Measurements from ENCODE around the gene NELL2. TPM values are rescaled to one million over a fixed set of nuclear protein-coding genes. Genes with fewer than 3 reads are reported as not detected.
A peak's percentile ranks its signal among the peaks of the same experiment; 100 is the strongest.

The NELL2 gene
- total RNA-seq, 2 experiments from 2014 or later: 0.95 to 1.8 TPM

GRCh38 chr12:44847403-44847802 lies 28.7 kb downstream of the NELL2 start:
- no peaks in the 10 kb centered on the region for H3K79me2 ChIP-seq (ENCODE audit: insufficient read depth, low read depth, low read length)
- peak overlapping the region; percentile 39 for H3K4me3 ChIP-seq (ENCODE audit: low read depth, low read length, poor library complexity, severe bottlenecking)
- intact Hi-C loops (cut with micrococcal nuclease; ENCODE audit: unreplicated experiment): loop anchor here (10.0 kb wide), 1 partner anchor 193 kb away; no protein-coding TSS in a partner anchor
- no peaks in the 10 kb centered on the region for H4K20me1 ChIP-seq (ENCODE audit: insufficient read depth, low read length)
- H3K4me2 ChIP-seq (ENCODE audit: low read length): peak overlapping the region; percentile 76
- POLR2A ChIA-PET: interaction anchor here (0.7 to 1.9 kb wide), 8 partner anchors 10 to 571 kb away, joined by 3 to 13 read pairs (median 7); no protein-coding TSS in a partner anchor
- no peaks in the 10 kb centered on the region; the same call in 1 of the 2 replicates for H3K36me3 ChIP-seq (ENCODE audit: insufficient read depth, low read length)
- peak; percentile 53 for DNase-seq (ENCODE audit: low spot score)
- TF ChIP-seq CTCF (conservative IDR thresholded peaks at IDR 0.05; ENCODE audit: low read length) (no peak), EZH2phosphoT487 (IDR thresholded peaks at IDR 0.05; ENCODE audit: borderline replicate concordance, low read depth, low read length) (no peak)
- peaks cover 52% of the 10 kb centered on the region for H3K4me1 ChIP-seq (ENCODE audit: insufficient read depth, low read length, poor library complexity, severe bottlenecking)
- BruUV-seq (replicated peaks): no TSS peak
- H3K27ac ChIP-seq (ENCODE audit: low read depth, low read length, poor library complexity, severe bottlenecking): peak overlapping the region; percentile 97
- H2AFZ ChIP-seq (ENCODE audit: low read length): peak overlapping the region; percentile 78; the same call in 1 of the 2 replicates
- no peaks in the 10 kb centered on the region for H3K9me2 ChIP-seq (ENCODE audit: insufficient read depth, low read length)
- no peaks in the 10 kb centered on the region for H3K9me3 ChIP-seq (ENCODE audit: low read length)
- CTCF ChIA-PET (ENCODE audit: unreplicated experiment): no interaction called here

GRCh38 chr12:44846826-44847225 lies 29.3 kb downstream of the NELL2 start:
- Histone ChIP-seq H2AFZ (ENCODE audit: low read length) (peak overlapping the region; percentile 45; the same call in 1 of the 2 replicates), H4K20me1 (ENCODE audit: insufficient read depth, low read length) (no peaks in the 10 kb centered on the region), H3K9me3 (ENCODE audit: low read length) (no peaks in the 10 kb centered on the region), H3K9me2 (ENCODE audit: insufficient read depth, low read length) (no peaks in the 10 kb centered on the region), H3K36me3 (ENCODE audit: insufficient read depth, low read length) (no peaks in the 10 kb centered on the region; the same call in 1 of the 2 replicates), H3K4me3 (ENCODE audit: low read depth, low read length, poor library complexity, severe bottlenecking) (no peak overlapping the region), H3K79me2 (ENCODE audit: insufficient read depth, low read depth, low read length) (no peaks in the 10 kb centered on the region), H3K4me1 (ENCODE audit: insufficient read depth, low read length, poor library complexity, severe bottlenecking) (peaks cover 48% of the 10 kb centered on the region), H3K27ac (ENCODE audit: low read depth, low read length, poor library complexity, severe bottlenecking) (peak overlapping the region; percentile 97), H3K4me2 (ENCODE audit: low read length) (peak overlapping the region; percentile 76)
- DNase-seq (ENCODE audit: low spot score): no peak
- no peak for TF ChIP-seq EZH2phosphoT487 (IDR thresholded peaks at IDR 0.05; ENCODE audit: borderline replicate concordance, low read depth, low read length)
- TF ChIP-seq CTCF (conservative IDR thresholded peaks at IDR 0.05; ENCODE audit: low read length): no peak
- no TSS peak for BruUV-seq (replicated peaks)
- CTCF ChIA-PET (ENCODE audit: unreplicated experiment): no interaction called here
- POLR2A ChIA-PET: interaction anchor here (0.7 to 1.9 kb wide), 5 partner anchors 10 to 18 kb away, joined by 3 to 8 read pairs (median 4); no protein-coding TSS in a partner anchor
- intact Hi-C loops (cut with micrococcal nuclease; ENCODE audit: unreplicated experiment): loop anchor here (10.0 kb wide), 1 partner anchor 192 kb away; no protein-coding TSS in a partner anchor

GRCh38 chr12:44842669-44843068 lies 33.4 kb downstream of the NELL2 start:
- intact Hi-C loops (cut with micrococcal nuclease; ENCODE audit: unreplicated experiment): loop anchor here (10.0 kb wide), 1 partner anchor 188 kb away; no protein-coding TSS in a partner anchor
- no peak overlapping the region for H3K27ac ChIP-seq (ENCODE audit: low read depth, low read length, poor library complexity, severe bottlenecking)
- H3K9me3 ChIP-seq (ENCODE audit: low read length): no peaks in the 10 kb centered on the region
- no peaks in the 10 kb centered on the region for H3K79me2 ChIP-seq (ENCODE audit: insufficient read depth, low read depth, low read length)
- ChIA-PET POLR2A (interaction anchor here (0.7 kb wide), 1 partner anchor 10 kb away, joined by 3 read pairs; no protein-coding TSS in a partner anchor), CTCF (ENCODE audit: unreplicated experiment) (no interaction called here)
- no peaks in the 10 kb centered on the region; the same call in 1 of the 2 replicates for H3K36me3 ChIP-seq (ENCODE audit: insufficient read depth, low read length)
- H3K4me3 ChIP-seq (ENCODE audit: low read depth, low read length, poor library complexity, severe bottlenecking): no peak overlapping the region
- no peak overlapping the region for H3K4me2 ChIP-seq (ENCODE audit: low read length)
- TF ChIP-seq EZH2phosphoT487 (IDR thresholded peaks at IDR 0.05; ENCODE audit: borderline replicate concordance, low read depth, low read length) (no peak), CTCF (conservative IDR thresholded peaks at IDR 0.05; ENCODE audit: low read length) (no peak)
- H2AFZ ChIP-seq (ENCODE audit: low read length): no peak overlapping the region
- peaks cover 16% of the 10 kb centered on the region for H3K4me1 ChIP-seq (ENCODE audit: insufficient read depth, low read length, poor library complexity, severe bottlenecking)
- BruUV-seq (replicated peaks): no TSS peak
- H4K20me1 ChIP-seq (ENCODE audit: insufficient read depth, low read length): no peaks in the 10 kb centered on the region
- no peak for DNase-seq (ENCODE audit: low spot score)
- H3K9me2 ChIP-seq (ENCODE audit: insufficient read depth, low read length): no peaks in the 10 kb centered on the region

Data from OCI-LY7 (cell line).